ENCODE measurements around the gene RIN1.

RIN1 gene

GRCh38 chr11:66292543-66293332 lies 43.5 kb downstream of the RIN1 start:
- no peak for DNase-seq

- DNase-seq, result no peak
These were observed 44.3 kb downstream of the RIN1 start, which contains the start of gene TMEM151A for GRCh38 chr11:66291706-66292542. Gene TMEM151A (plus strand): TSS chr11:66291894. CDS start chr11:66292014, 120 bp downstream.

GRCh38 chr11:66291303-66291705 lies 44.9 kb downstream of the RIN1 start:
- DNase-seq, result no peak

- DNase-seq, result no peak
These were observed 46.0 kb downstream of the RIN1 start for GRCh38 chr11:66290330-66290621.

- DNase-seq, result no peak
These were observed 46.5 kb downstream of the RIN1 start for GRCh38 chr11:66289548-66290329.

DNA sequence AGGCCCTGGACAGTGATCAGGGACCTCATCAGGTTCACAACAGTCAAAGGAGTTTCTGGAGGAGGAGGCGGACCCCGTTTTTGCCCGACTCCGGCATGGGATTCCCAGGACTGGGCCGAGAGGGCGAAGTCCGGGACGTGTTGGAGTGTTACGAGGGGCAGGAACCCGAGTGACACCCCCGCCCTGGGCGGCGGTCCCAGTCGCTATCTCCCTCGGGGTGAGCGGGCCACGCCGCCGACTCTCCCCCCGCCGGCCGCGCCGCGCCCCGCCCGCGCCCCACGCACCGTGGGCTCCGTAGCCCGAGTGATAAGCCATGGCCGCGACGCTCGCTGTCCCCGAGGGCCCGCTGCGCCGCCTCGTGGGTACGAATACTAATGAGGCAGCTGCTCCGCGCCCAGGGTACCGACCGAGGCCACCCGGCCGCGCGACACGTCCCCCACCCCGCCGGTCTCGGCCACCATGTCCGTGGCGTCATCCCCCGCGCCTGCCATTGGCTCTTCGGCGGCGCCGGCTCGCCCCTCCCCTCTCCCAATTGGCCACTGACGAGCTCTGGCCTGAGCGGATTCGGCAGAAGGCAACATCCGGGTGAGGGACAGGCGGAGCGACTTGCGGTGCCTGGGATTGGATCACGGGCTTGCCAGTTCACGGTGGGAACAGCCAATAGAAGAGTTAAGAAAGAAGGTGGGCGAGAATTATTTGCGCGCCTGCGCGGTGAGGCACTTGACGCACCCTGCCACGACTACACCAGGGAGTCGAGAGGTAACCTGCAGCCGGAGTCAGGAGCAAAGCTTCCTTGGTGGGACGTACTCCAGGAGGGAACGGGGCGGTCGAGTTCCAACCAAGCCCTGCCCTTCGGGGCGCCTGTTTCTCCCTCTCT lies 47.3 kb downstream of the RIN1 start, which contains the start of gene YIF1A:
TSS of gene YIF1A (minus strand) at position 473 of the 877 bp plus-strand sequence. CDS start at position 315, 158 bp downstream.
- peak; percentile 97 for DNase-seq

DNA sequence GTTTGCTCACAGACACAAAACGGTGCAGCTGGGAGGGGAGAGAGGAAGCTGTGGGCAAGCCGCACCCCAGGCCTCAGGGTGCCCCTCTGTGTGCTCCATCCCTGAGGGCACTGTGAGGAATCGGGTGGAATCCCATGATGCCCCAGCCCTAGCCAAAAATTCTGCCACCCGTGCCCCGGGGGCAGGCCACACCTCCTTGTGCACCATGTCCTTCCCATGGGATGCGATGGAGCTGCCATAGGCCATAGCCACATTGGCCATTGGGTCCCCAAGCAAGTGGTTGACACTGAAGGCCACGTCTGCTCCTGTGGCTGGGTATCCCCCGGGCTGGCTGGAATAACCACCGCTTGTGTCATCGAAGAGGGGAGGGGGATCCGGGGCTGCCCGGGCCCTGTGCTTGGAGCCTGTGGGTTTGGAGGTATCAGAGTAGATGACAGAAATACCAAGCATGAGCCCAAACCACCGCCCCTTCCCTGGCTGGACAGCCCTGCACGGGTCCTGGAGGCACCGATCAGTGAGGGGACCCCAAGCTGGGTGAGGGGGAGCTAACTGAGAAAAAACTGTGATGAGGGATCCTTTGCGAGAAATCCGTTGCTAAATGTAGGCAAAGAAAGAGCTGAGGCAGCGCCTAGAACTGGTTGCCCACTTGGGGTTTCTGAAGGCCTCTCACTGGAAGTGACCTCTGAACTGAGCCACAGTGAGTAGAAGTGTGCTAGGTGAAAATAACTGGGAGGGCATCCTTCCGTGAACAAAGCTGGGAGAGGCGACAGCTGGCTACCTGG lies 48.2 kb downstream of the RIN1 start:
- DNase-seq, result peak; percentile 57

DNA sequence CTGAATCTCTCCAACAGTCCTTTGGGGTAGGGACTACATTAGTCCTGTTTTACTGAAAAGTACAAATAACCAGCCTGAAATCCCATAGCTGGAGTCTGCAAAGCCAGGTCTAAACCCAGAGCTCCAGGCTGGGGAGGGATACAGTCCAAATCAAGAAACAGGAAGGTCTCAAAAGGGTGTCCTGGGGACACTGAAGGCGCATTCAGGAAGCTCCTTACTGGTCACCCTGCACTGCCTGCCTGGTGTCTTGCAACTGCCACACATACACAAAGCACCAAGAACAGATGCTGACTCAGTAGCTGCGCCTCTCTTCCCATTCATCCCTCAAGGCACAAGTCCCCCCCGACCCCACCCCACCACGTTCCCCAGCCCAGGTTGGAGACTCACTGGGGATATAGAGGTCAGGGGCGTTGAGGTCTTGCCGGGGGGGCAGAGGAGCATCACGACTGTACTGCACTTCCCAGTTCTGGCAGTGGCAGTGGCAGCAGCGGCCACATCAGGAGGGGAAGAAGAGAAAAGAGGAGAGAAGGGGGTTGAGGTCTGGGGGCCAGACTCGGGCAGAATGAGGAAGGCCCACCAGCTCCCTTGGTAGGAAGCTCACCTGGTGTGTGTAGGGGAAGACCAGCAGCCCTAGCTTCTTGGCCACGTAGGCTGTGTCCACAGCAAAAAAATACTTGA lies 48.9 kb downstream of the RIN1 start:
- peak; percentile 53 for DNase-seq

GRCh38 chr11:66286699-66287098 lies 49.5 kb downstream of the RIN1 start:
- DNase-seq, result no peak

DNA sequence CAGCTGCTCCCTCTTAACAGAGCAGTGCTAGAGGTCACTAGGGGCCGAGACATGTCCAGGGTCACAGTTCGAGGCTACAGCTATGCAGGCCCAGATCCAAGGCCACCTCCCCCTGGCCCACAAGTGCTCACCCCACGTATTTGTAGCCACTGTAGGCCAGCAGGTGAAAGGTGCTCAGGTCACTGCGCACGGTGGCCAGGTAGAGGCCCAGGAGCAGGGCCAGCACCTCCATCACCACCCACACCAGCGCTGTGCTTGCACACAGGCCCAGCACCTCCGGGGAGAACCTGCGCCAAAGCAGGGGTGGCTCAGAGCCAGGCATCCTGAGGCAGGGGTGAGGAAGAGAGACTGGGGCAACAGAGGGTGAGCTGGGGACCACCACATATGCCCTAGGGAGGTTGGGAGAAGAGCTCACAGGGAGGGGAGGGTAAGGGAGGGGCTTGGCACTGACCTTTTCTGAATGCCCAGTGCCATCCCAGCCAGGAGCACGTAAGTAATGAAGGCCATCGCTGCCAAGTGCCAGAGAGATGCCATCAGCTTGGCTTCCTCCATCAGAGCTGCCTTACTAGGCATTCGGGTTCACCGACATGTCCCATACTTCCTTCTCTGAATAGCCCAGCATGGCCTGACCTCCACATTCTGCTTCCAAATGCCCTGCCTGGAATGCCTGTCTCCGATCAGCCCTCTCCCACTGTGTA lies 50.8 kb downstream of the RIN1 start:
- DNase-seq, result no peak

DNA sequence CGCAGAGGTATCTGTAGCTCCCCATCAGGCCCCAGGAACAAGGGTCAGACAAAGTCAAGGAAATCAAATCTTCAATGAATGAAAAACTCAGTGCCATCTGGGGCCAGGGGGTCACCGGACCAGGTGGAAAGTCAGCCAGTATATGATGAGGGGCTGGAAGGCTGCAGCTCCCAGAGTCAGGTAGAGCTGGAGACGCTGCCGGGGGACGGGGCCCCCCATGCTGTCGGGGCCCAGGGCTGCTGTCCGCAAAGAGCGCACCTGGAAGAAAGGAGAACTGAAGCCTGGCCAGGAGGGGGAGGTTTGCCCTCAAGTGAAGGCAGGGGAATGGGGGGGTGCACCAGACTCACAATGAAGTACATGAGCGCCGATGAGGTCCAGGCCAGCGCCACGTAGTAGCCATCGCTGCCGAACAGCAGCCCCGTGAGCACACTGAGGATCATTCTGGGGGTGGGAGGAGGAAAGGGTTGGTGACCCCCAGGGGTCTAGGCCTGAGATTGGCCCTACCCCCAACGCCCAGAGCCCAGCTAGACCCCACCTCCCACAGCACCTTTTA lies 51.6 kb downstream of the RIN1 start:
- no peak for DNase-seq

DNA sequence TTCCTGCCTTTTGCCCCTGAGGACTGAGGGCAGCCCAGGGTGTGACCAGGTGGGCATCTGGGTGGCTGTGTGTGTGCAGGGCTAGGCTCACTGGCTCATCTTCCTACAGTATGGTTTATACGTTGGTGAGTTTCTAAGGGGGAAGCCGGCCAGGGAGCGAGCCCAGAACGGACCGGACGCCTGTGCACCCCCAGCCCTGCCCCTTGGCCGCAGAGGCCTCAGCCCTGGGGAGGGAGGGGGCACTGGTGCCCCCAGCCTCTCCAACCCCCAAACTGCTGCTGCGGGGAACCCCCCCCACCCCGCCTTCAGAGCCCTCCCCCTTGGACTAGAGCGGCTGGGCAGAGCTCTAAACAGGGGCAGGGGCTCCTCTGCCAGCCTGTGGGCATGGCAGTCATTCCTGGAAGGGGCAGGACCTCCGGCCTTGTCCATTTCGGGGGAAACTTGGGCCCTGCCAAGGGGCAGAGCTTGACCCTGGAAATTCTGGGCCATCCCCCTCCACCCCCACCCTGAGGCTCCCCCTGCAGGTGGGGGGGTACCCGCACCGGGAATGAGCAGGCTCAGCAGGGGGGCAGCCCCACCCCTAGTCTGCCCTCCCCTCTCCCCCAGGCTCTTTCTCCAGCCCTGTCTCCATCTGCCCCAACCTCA lies 52.7 kb downstream of the RIN1 start:
- peak; percentile 57 for DNase-seq

DNA sequence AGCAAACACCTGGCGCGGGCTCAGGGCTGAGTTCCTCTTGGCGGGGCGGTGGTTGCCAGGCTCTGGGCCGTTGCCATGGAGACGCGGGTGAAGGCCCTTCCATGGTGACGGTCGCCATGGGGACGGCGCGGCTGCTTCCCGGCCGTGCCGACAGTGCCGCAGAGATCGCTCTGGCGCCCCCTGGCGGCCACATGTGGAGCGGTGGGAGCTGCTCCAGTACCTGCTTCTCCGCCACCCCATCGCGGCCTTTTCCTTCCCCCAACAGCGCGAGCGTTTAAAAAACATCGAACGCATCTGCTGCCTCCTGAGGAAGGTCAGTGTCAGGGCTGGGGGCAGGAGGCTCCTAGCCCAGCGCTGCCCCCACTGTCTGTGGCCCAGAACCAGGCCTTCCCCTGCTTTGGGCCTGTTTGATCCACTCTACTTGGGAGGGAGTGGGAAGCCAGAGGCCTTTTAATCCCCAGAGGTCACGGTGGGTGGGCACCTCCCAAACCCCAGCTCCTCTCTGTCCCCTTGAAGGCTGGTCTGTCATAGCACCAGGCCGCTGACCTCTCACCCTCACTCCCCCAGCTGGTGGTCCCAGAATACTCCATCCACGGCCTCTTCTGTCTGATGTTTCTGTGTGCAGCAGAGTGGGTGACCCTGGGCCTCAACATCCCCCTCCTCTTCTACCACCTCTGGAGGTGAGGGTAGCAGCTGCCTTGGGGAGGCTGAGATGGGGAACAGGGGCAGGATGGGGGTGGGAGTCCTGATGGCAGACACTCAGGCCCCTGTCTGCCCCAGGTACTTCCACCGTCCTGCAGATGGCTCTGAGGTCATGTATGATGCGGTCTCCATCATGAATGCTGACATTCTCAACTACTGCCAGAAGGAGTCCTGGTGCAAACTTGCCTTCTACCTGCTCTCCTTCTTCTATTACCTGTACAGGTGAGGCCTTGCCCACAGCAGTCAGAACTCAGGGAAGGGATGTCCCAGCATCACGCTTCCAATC lies 53.5 kb downstream of the RIN1 start:
- DNase-seq, result peak; percentile 99
